ENCODE measurements around the gene STAU1.
"Not testable (repeated sequence)": the region's sequence is repeated elsewhere in the genome, so short reads cannot be mapped to it uniquely, and the experiment has no call there.

The STAU1 gene

GRCh38 chr20:49203746-49204145 is 15.6 kb upstream of the STAU1 start:
- no peak for DNase-seq

- DNase-seq = no peak
Observed at GRCh38 chr20:49203011-49203410, 14.9 kb upstream of the STAU1 start.

GRCh38 chr20:49199729-49200293 is 11.7 kb upstream of the STAU1 start:
- DNase-seq = no peak

GRCh38 chr20:49192944-49193518 is 4.9 kb upstream of the STAU1 start:
- not testable (repeated sequence) for DNase-seq

- peak in 3 of 5 donors; percentile 4 to 20 (median 12) for DNase-seq
Observed at GRCh38 chr20:49187330-49187850, 744 bp downstream of the STAU1 start.

- peak; percentile 25 to 73 (median 51) for DNase-seq
Observed at GRCh38 chr20:49186535-49187329, 1.4 kb downstream of the STAU1 start.

- no peak for DNase-seq
Observed at GRCh38 chr20:49185071-49185761, 2.9 kb downstream of the STAU1 start.

GRCh38 chr20:49184691-49185070 is 3.5 kb downstream of the STAU1 start:
- no peak for DNase-seq

- DNase-seq = not testable (repeated sequence)
Observed at GRCh38 chr20:49184084-49184501, 4.0 kb downstream of the STAU1 start.

GRCh38 chr20:49183444-49183843 is 4.7 kb downstream of the STAU1 start:
- DNase-seq = no peak

- DNase-seq = no peak
Observed at GRCh38 chr20:49181265-49181877, 6.8 kb downstream of the STAU1 start.

- no peak for DNase-seq
Observed at GRCh38 chr20:49179368-49180277, 8.5 kb downstream of the STAU1 start.

GRCh38 chr20:49174183-49174582 is 14.0 kb downstream of the STAU1 start:
- no peak for DNase-seq

GRCh38 chr20:49172413-49172812 is 15.7 kb downstream of the STAU1 start:
- peak in 1 of 5 donors; percentile 24 for DNase-seq

- DNase-seq = no peak
Observed at GRCh38 chr20:49171909-49172308, 16.2 kb downstream of the STAU1 start.

- no peak for DNase-seq
Observed at GRCh38 chr20:49170714-49171113, 17.4 kb downstream of the STAU1 start.

GRCh38 chr20:49169547-49169946 is 18.6 kb downstream of the STAU1 start:
- DNase-seq = no peak

- not testable (repeated sequence) for DNase-seq
Observed at GRCh38 chr20:49168864-49169263, 19.3 kb downstream of the STAU1 start.

- DNase-seq = no peak
Observed at GRCh38 chr20:49167811-49168507, 20.2 kb downstream of the STAU1 start.

GRCh38 chr20:49166534-49167449 is 21.3 kb downstream of the STAU1 start:
- DNase-seq = peak in 1 of 5 donors; percentile 54
